ENCODE results near the gene GADD45A.

GADD45A gene

GRCh38 chr1:67646145-67647035, 38.6 kb upstream of the GADD45A start:
- no peaks in the 10 kb centered on the region for H3K9me3 Mint-ChIP-seq
- DNase-seq: no peak

GRCh38 chr1:67647036-67647798, 37.8 kb upstream of the GADD45A start:
- DNase-seq: no peak
- H3K4me1 Mint-ChIP-seq: peaks cover 13% of the 10 kb centered on the region

More at GRCh38 chr1:67646145-67647035, 38.6 kb upstream of the GADD45A start:
- Mint-ChIP-seq H3K4me1 (peaks cover 11% of the 10 kb centered on the region), H3K4me3 (no peak overlapping the region), H3K27me3 (ENCODE audit: low read depth, poor library complexity) (no peaks in the 10 kb centered on the region), H3K36me3 (ENCODE audit: low read depth) (no peaks in the 10 kb centered on the region), H3K27ac (no peak overlapping the region)
- no peak for TF ChIP-seq CTCF (IDR thresholded peaks at IDR 0.05)

GRCh38 chr1:67647814-67648358, 37.1 kb upstream of the GADD45A start:
- Mint-ChIP-seq H3K27me3 (ENCODE audit: low read depth, poor library complexity) (no peaks in the 10 kb centered on the region), H3K36me3 (ENCODE audit: low read depth) (no peaks in the 10 kb centered on the region)

More at GRCh38 chr1:67647036-67647798, 37.8 kb upstream of the GADD45A start:
- Mint-ChIP-seq H3K27ac (no peak overlapping the region), H3K9me3 (no peaks in the 10 kb centered on the region), H3K4me3 (no peak overlapping the region), H3K36me3 (ENCODE audit: low read depth) (no peaks in the 10 kb centered on the region), H3K27me3 (ENCODE audit: low read depth, poor library complexity) (no peaks in the 10 kb centered on the region)
- no peak for TF ChIP-seq CTCF (IDR thresholded peaks at IDR 0.05)

GRCh38 chr1:67648582-67649326, 36.2 kb upstream of the GADD45A start:
- Mint-ChIP-seq H3K27ac (no peak overlapping the region), H3K27me3 (ENCODE audit: low read depth, poor library complexity) (no peaks in the 10 kb centered on the region), H3K36me3 (ENCODE audit: low read depth) (no peaks in the 10 kb centered on the region), H3K9me3 (no peaks in the 10 kb centered on the region), H3K4me3 (no peak overlapping the region), H3K4me1 (peaks cover 14% of the 10 kb centered on the region)
- no peak for DNase-seq
- no peak for TF ChIP-seq CTCF (IDR thresholded peaks at IDR 0.05)

More at GRCh38 chr1:67647814-67648358, 37.1 kb upstream of the GADD45A start:
- no peak overlapping the region for H3K27ac Mint-ChIP-seq
- no peaks in the 10 kb centered on the region for H3K9me3 Mint-ChIP-seq
- TF ChIP-seq CTCF (IDR thresholded peaks at IDR 0.05): no peak
- H3K4me1 Mint-ChIP-seq: peaks cover 9% of the 10 kb centered on the region
- no peak overlapping the region for H3K4me3 Mint-ChIP-seq
- DNase-seq: no peak

GRCh38 chr1:67650061-67650460, 34.9 kb upstream of the GADD45A start:
- Mint-ChIP-seq H3K9me3 (no peaks in the 10 kb centered on the region), H3K4me1 (peaks cover 14% of the 10 kb centered on the region), H3K27ac (no peak overlapping the region), H3K4me3 (no peak overlapping the region), H3K27me3 (ENCODE audit: low read depth, poor library complexity) (no peaks in the 10 kb centered on the region), H3K36me3 (ENCODE audit: low read depth) (no peaks in the 10 kb centered on the region)
- DNase-seq: no peak
- no peak for TF ChIP-seq CTCF (IDR thresholded peaks at IDR 0.05)
